Osteocyte (in vitro differentiated cells): ENCODE data around the gene SCMH1. TPM values are rescaled to one million over a fixed set of nuclear protein-coding genes. Genes with fewer than 3 reads are reported as not detected.

Experiments used
- DNase-seq: peaks from one replicate; pipeline ENCODE4 v3.0.0; 2021; ENCODE audit warnings: mixed read lengths; ENCODE audit not compliant: unreplicated experiment; ENCODE audit errors: extremely low spot score
- H3K27ac Mint-ChIP-seq: one replicate; pipeline ENCODE4 v1.8.0; 2021; ENCODE audit warnings: mild to moderate bottlenecking, mixed read lengths; ENCODE audit not compliant: unreplicated experiment
- H3K27me3 Mint-ChIP-seq: one replicate; pipeline ENCODE4 v1.8.0; 2021; ENCODE audit warnings: mixed read lengths; ENCODE audit not compliant: unreplicated experiment
- H3K36me3 Mint-ChIP-seq: one replicate; pipeline ENCODE4 v1.8.0; 2021; ENCODE audit warnings: mixed read lengths; ENCODE audit not compliant: unreplicated experiment
- H3K4me1 Mint-ChIP-seq: one replicate; pipeline ENCODE4 v1.8.0; 2021; ENCODE audit warnings: mixed read lengths; ENCODE audit not compliant: unreplicated experiment
- H3K4me3 Mint-ChIP-seq: one replicate; pipeline ENCODE4 v1.8.0; 2021; ENCODE audit warnings: mild to moderate bottlenecking, moderate library complexity, mixed read lengths; ENCODE audit not compliant: unreplicated experiment
- H3K9me3 Mint-ChIP-seq: one replicate; pipeline ENCODE4 v1.8.0; 2021; ENCODE audit warnings: mixed read lengths; ENCODE audit not compliant: unreplicated experiment
- total RNA-seq: library from RNA; stranded (reverse); gene quantifications from 2 replicates; pipeline ENCODE4 v1.2.1, GENCODE V29; 2021
- TF ChIP-seq, protein P1 (sequence below): fragments of 200-600 bp; sonication (generic); IDR thresholded peaks from 2 replicates; pipeline ENCODE4 v1.5.0; 2021; ENCODE audit warnings: antibody characterized with exemption, mild to moderate bottlenecking, moderate library complexity

The SCMH1 gene
- total RNA-seq, 1 donor from 2014 or later: 37.5 TPM

DNA sequence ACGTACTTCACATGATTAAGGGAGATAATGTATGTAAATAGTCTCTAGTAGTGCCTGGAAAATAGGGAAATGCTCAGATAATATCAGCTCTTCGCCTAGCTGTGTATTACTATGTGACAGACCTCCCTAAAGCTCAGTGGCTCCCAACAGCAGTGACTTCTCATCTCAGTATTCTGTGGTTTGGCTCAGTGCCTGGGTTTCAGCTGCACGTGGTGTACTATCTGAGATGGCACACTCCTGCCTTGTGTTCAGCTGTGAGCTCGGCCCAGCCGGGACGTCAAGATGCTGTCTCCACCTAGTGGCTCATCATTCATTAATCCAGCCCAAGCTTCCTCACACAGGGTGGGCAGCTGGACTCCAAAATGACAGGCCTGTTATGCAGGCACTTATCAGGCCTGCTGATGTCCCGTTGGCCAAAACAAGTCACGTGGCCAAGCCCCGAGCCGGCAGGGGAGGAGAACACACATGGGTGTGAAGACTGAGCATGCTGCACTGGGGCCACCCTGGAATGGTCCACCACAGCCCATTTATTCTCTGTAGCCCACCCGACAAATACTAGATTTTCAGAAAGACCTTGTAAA is 238.4 kb downstream of the SCMH1 start:
- Mint-ChIP-seq H3K4me3 (no peak overlapping the region), H3K27me3 (no peaks in the 10 kb centered on the region), H3K27ac (peak overlapping the region; percentile 58), H3K36me3 (peaks cover 50% of the 10 kb centered on the region), H3K9me3 (no peaks in the 10 kb centered on the region), H3K4me1 (peaks cover 22% of the 10 kb centered on the region)
- peak; percentile 97 for DNase-seq
- TF ChIP-seq, protein P1, sequence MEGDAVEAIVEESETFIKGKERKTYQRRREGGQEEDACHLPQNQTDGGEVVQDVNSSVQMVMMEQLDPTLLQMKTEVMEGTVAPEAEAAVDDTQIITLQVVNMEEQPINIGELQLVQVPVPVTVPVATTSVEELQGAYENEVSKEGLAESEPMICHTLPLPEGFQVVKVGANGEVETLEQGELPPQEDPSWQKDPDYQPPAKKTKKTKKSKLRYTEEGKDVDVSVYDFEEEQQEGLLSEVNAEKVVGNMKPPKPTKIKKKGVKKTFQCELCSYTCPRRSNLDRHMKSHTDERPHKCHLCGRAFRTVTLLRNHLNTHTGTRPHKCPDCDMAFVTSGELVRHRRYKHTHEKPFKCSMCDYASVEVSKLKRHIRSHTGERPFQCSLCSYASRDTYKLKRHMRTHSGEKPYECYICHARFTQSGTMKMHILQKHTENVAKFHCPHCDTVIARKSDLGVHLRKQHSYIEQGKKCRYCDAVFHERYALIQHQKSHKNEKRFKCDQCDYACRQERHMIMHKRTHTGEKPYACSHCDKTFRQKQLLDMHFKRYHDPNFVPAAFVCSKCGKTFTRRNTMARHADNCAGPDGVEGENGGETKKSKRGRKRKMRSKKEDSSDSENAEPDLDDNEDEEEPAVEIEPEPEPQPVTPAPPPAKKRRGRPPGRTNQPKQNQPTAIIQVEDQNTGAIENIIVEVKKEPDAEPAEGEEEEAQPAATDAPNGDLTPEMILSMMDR: peak; percentile 77

DNA sequence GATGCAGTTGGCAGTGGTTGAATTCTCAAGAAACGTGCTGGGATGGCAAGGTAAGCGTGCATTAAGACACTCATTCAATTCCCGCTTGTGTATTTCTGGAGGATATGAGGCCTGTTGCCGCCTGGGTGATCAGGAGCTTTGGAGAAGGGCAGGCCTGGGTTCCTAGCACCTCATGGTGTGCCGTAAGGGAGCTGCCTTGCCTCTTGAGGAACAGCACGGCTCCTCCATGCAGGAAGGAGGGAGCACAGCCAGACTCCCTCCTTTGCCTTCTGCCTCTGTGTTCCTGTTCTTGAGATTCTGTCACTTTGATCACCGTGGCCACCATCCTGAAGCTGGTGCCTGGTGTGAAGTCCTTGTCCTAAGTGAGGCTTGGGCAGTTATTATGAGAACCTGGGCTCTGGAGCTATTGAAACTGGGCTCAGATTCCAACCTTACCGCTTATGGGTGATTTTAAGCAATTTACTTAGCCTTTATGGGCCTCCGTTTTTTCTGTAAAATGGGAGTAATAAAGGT is 238.9 kb downstream of the SCMH1 start:
- no peak overlapping the region for H3K4me3 Mint-ChIP-seq
- no peaks in the 10 kb centered on the region for H3K27me3 Mint-ChIP-seq
- peak overlapping the region; percentile 58 for H3K27ac Mint-ChIP-seq
- H3K4me1 Mint-ChIP-seq: peaks cover 22% of the 10 kb centered on the region
- peaks cover 53% of the 10 kb centered on the region for H3K36me3 Mint-ChIP-seq
- no peak for DNase-seq
- TF ChIP-seq, protein P1: no peak
- no peaks in the 10 kb centered on the region for H3K9me3 Mint-ChIP-seq

GRCh38 chr1:40998668-40999067 is 243.4 kb downstream of the SCMH1 start:
- Mint-ChIP-seq H3K27ac (no peak overlapping the region), H3K9me3 (no peaks in the 10 kb centered on the region), H3K4me1 (peaks cover 18% of the 10 kb centered on the region), H3K27me3 (no peaks in the 10 kb centered on the region), H3K4me3 (no peak overlapping the region), H3K36me3 (peaks cover 60% of the 10 kb centered on the region)
- TF ChIP-seq, protein P1: no peak
- DNase-seq: no peak

DNA sequence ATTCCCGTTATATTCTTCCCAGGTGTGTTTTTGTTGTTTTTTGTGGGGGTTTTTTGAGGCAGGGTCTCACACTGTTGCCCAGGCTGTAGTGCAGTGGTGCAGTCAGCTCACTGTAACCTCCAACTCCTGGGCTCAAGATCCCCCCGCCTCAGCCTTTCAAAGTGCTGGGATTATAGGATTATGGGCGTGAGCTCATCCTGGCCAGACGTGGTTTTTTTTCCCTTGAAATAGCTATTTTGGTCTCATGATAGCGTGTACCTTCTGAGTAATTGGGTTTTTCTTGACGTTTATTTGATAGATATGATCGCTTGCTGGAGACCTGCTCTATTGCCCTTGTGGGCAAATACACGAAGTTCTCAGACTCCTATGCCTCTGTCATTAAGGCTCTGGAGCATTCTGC is 245.0 kb downstream of the SCMH1 start:
- no peak for DNase-seq
- no peak overlapping the region for H3K27ac Mint-ChIP-seq
- TF ChIP-seq, protein P1: no peak
- H3K27me3 Mint-ChIP-seq: no peaks in the 10 kb centered on the region
- H3K4me3 Mint-ChIP-seq: no peak overlapping the region
- no peaks in the 10 kb centered on the region for H3K9me3 Mint-ChIP-seq
- H3K36me3 Mint-ChIP-seq: peaks cover 59% of the 10 kb centered on the region
- peaks cover 2% of the 10 kb centered on the region for H3K4me1 Mint-ChIP-seq

GRCh38 chr1:40989066-40989465 is 253.0 kb downstream of the SCMH1 start:
- TF ChIP-seq, protein P1: no peak
- Mint-ChIP-seq H3K27ac (no peak overlapping the region), H3K4me3 (no peak overlapping the region), H3K9me3 (no peaks in the 10 kb centered on the region), H3K27me3 (no peaks in the 10 kb centered on the region), H3K4me1 (no peaks in the 10 kb centered on the region), H3K36me3 (peaks cover 49% of the 10 kb centered on the region)
- no peak for DNase-seq
